ENCODE data around the gene CCT6B. TPM values are rescaled to one million over a fixed set of nuclear protein-coding genes. Genes with fewer than 3 reads are reported as not detected.

The CCT6B gene
- total and polyA plus RNA-seq, 2 of the 13 experiments (the other 11 are each of a cell fraction or from before 2014, with no cell fraction given), result 0.41 to 1.4 TPM

- H3K36me3 ChIP-seq (replicated peaks in 1 of 2; ENCODE audit: control insufficient read depth in 1 of 2, insufficient read depth in 2 of 2, low read length in 2 of 2), result peaks cover 20 to 50% of the 10 kb centered on the region in 2 experiments
- no peaks in the 10 kb centered on the region for H4K20me1 ChIP-seq (ENCODE audit: insufficient read depth, low read length)
- H3K27ac ChIP-seq (ENCODE audit: extremely low read length, insufficient read depth, low read length), result no peak overlapping the region
- no peak overlapping the region for H3K4me3 ChIP-seq (replicated peaks in 1 of 3; ENCODE audit: insufficient read depth in 1 of 3, low read depth in 2 of 3, low read length in 3 of 3)
- no peak overlapping the region for H2AFZ ChIP-seq (ENCODE audit: low read length)
- no peak overlapping the region for H3K9ac ChIP-seq (ENCODE audit: insufficient read depth, low read depth, low read length)
- H3K4me2 ChIP-seq (ENCODE audit: low read depth, low read length), result no peak overlapping the region
- in situ Hi-C loops (cut with HindIII; ENCODE audit: extremely low pct_ligation_motif_present, low pct_unique_long_range_greater_than_20kb), result no loop called here
- CTCF ChIA-PET (ENCODE audit: low intra/inter-chr PET ratio, low total read pairs), result no interaction called here
- WGBS (ENCODE audit: low lambda C conversion rate), result 100% methylated on average over 3 of the region's 3 CpGs
- H3K27me3 ChIP-seq (ENCODE audit: control insufficient read depth in 1 of 2, insufficient read depth in 2 of 2, low read length in 2 of 2), result no peaks in the 10 kb centered on the region
- no peaks in the 10 kb centered on the region for H3K79me2 ChIP-seq (ENCODE audit: insufficient read depth, low read length)
- intact Hi-C loops (cut with micrococcal nuclease; ENCODE audit: unreplicated experiment), result no loop called here
- TF ChIP-seq ZNF292 (CRISPR knock-in tag; IDR thresholded peaks at IDR 0.05; ENCODE audit: borderline replicate concordance, low read depth) (no peak), HDAC6 (IDR thresholded peaks at IDR 0.05; ENCODE audit: low read depth, low read length) (no peak), ZNF18 (CRISPR knock-in tag; IDR thresholded peaks at IDR 0.05; ENCODE audit: insufficient replicate concordance) (no peak), HOXD1 (CRISPR knock-in tag; IDR thresholded peaks at IDR 0.05) (no peak), PHF5A (CRISPR knock-in tag; IDR thresholded peaks at IDR 0.05; ENCODE audit: low read depth, unreplicated experiment) (no peak), TMF1 (CRISPR knock-in tag; IDR thresholded peaks at IDR 0.05; ENCODE audit: low read depth) (no peak), POLR2G (IDR thresholded peaks at IDR 0.05; ENCODE audit: low read depth, low read length) (no peak; the same call in 1 of the 2 replicates), AHR (CRISPR knock-in tag; IDR thresholded peaks at IDR 0.05) (no peak)
- no peaks in the 10 kb centered on the region for H3K9me3 ChIP-seq (ENCODE audit: low read length)
- ATAC-seq (no peak), FAIRE-seq (no peak), DNase-seq (ENCODE audit: low spot score) (no peak)
- POLR2A ChIA-PET, result no interaction called here
- no TSS peak for BruUV-seq (replicated peaks)
- no peaks in the 10 kb centered on the region for H3K4me1 ChIP-seq (ENCODE audit: insufficient read depth, low read length)
These were observed 48.8 kb upstream of the CCT6B start for GRCh38 chr17:35010093-35010492.

- TF ChIP-seq RBM22 (optimal IDR thresholded peaks at IDR 0.05; ENCODE audit: low read length), result peak; percentile 79
- TF ChIP-seq, protein P1, sequence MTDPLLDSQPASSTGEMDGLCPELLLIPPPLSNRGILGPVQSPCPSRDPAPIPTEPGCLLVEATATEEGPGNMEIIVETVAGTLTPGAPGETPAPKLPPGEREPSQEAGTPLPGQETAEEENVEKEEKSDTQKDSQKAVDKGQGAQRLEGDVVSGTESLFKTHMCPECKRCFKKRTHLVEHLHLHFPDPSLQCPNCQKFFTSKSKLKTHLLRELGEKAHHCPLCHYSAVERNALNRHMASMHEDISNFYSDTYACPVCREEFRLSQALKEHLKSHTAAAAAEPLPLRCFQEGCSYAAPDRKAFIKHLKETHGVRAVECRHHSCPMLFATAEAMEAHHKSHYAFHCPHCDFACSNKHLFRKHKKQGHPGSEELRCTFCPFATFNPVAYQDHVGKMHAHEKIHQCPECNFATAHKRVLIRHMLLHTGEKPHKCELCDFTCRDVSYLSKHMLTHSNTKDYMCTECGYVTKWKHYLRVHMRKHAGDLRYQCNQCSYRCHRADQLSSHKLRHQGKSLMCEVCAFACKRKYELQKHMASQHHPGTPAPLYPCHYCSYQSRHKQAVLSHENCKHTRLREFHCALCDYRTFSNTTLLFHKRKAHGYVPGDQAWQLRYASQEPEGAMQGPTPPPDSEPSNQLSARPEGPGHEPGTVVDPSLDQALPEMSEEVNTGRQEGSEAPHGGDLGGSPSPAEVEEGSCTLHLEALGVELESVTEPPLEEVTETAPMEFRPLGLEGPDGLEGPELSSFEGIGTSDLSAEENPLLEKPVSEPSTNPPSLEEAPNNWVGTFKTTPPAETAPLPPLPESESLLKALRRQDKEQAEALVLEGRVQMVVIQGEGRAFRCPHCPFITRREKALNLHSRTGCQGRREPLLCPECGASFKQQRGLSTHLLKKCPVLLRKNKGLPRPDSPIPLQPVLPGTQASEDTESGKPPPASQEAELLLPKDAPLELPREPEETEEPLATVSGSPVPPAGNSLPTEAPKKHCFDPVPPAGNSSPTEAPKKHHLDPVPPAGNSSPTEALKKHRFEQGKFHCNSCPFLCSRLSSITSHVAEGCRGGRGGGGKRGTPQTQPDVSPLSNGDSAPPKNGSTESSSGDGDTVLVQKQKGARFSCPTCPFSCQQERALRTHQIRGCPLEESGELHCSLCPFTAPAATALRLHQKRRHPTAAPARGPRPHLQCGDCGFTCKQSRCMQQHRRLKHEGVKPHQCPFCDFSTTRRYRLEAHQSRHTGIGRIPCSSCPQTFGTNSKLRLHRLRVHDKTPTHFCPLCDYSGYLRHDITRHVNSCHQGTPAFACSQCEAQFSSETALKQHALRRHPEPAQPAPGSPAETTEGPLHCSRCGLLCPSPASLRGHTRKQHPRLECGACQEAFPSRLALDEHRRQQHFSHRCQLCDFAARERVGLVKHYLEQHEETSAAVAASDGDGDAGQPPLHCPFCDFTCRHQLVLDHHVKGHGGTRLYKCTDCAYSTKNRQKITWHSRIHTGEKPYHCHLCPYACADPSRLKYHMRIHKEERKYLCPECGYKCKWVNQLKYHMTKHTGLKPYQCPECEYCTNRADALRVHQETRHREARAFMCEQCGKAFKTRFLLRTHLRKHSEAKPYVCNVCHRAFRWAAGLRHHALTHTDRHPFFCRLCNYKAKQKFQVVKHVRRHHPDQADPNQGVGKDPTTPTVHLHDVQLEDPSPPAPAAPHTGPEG (CRISPR knock-in tag; IDR thresholded peaks at IDR 0.05), result no peak
- intact Hi-C loops (cut with micrococcal nuclease; ENCODE audit: unreplicated experiment) (no loop called here), in situ Hi-C loops (cut with HindIII; ENCODE audit: extremely low pct_ligation_motif_present, low pct_unique_long_range_greater_than_20kb) (no loop called here)
- H3K36me3 ChIP-seq (replicated peaks in 1 of 2; ENCODE audit: control insufficient read depth in 1 of 2, insufficient read depth in 2 of 2, low read length in 2 of 2), result peaks cover 22 to 35% of the 10 kb centered on the region in 2 experiments
- H2AFZ ChIP-seq (ENCODE audit: low read length), result no peak overlapping the region
- ChIA-PET POLR2A (no interaction called here), CTCF (ENCODE audit: low intra/inter-chr PET ratio, low total read pairs) (no interaction called here)
- H3K4me1 ChIP-seq (ENCODE audit: insufficient read depth, low read length), result no peaks in the 10 kb centered on the region
- BruUV-seq (replicated peaks), result no TSS peak
- no peak overlapping the region for H3K9ac ChIP-seq (ENCODE audit: insufficient read depth, low read depth, low read length)
- WGBS (ENCODE audit: low lambda C conversion rate), result 86% methylated on average over 1 of the region's 1 CpG
- no peaks in the 10 kb centered on the region for H3K9me3 ChIP-seq (ENCODE audit: low read length)
- ATAC-seq (no peak), FAIRE-seq (no peak), DNase-seq (ENCODE audit: low spot score) (no peak)
- no peaks in the 10 kb centered on the region for H4K20me1 ChIP-seq (ENCODE audit: insufficient read depth, low read length)
- no peak overlapping the region for H3K27ac ChIP-seq (ENCODE audit: extremely low read length, insufficient read depth, low read length)
- H3K4me2 ChIP-seq (ENCODE audit: low read depth, low read length), result no peak overlapping the region
- H3K79me2 ChIP-seq (ENCODE audit: insufficient read depth, low read length), result no peaks in the 10 kb centered on the region
- H3K4me3 ChIP-seq (replicated peaks in 1 of 3; ENCODE audit: insufficient read depth in 1 of 3, low read depth in 2 of 3, low read length in 3 of 3), result no peak overlapping the region
- no peaks in the 10 kb centered on the region for H3K27me3 ChIP-seq (ENCODE audit: control insufficient read depth in 1 of 2, insufficient read depth in 2 of 2, low read length in 2 of 2)
These were observed 45.7 kb upstream of the CCT6B start for GRCh38 chr17:35006961-35007360.
